Thyroid gland (tissue), 4 donors: ENCODE measurements around the gene ATE1. TPM values are rescaled to one million over a fixed set of nuclear protein-coding genes. Genes with fewer than 3 reads are reported as not detected.

ENCODE experiments used
- DNase-seq, 2 donors: peaks; one replicate each; pipeline ENCODE4 v3.0.0-alpha.2; 2019
- H3K27ac ChIP-seq, 3 donors: fragments of 200-600 bp; sonication (generic); 1 replicate in 2 of 3; 2 replicates in 1 of 3; pipeline ENCODE4 v1.5.1; 2016 to 2019; ENCODE audit warnings: mild to moderate bottlenecking in 1 of 3, moderate library complexity in 1 of 3
- H3K27me3 ChIP-seq: fragments of 200-600 bp; sonication (generic); one replicate; pipeline ENCODE4 v1.5.1; 2019
- H3K36me3 ChIP-seq, 2 donors: fragments of 200-600 bp; sonication (generic); one replicate each; pipeline ENCODE4 v1.5.1; 2016 to 2019
- H3K4me1 ChIP-seq, 2 donors: fragments of 200-600 bp; sonication (generic); one replicate each; pipeline ENCODE4 v1.5.1; 2017 to 2019
- H3K4me3 ChIP-seq, 3 donors: fragments of 200-600 bp; sonication (generic); replicated peaks in 1 of 3; 1 replicate in 2 of 3; 2 replicates in 1 of 3; pipeline ENCODE4 v1.5.1; 2016; ENCODE audit warnings: mild to moderate bottlenecking in 1 of 3
- H3K9me3 ChIP-seq: fragments of 200-600 bp; sonication (generic); one replicate; pipeline ENCODE4 v1.5.1; 2017
- POLR2A ChIP-seq, 2 donors: fragments of 450-650 bp; IDR thresholded peaks; one replicate each; pipeline ENCODE4 v1.6.1; 2017; ENCODE audit warnings: antibody characterized with exemption in 2 of 2, mild to moderate bottlenecking in 2 of 2, moderate library complexity in 1 of 2
- WGBS, 2 donors: methylation state at CpG; one replicate each; pipeline ENCODE4 v1.1.5; 2017; 5-methylcytosine and 5-hydroxymethylcytosine counted together
- intact Hi-C: fragments of 100-400 bp; cut with DNase I; formaldehyde crosslinking; loops from one replicate; pipeline ENCODE4 v1.15.1; 2023
- total RNA-seq, 4 donors: library from RNA; depleted of rRNA; stranded (reverse); fragments of >200 nt; gene quantifications; one replicate each; pipeline ENCODE4 v1.2.3, GENCODE V29; 2016
- TF ChIP-seq, protein P1 (sequence below), 6 experiments: fragments of 200-600 bp in 3 of 6; fragments of 450-650 bp in 3 of 6; sonication (generic) in 3 of 6; IDR thresholded peaks; one replicate each; pipeline ENCODE4 v1.5.1; 2016 to 2019; ENCODE audit warnings: antibody characterized with exemption in 6 of 6, mild to moderate bottlenecking in 2 of 6, inconsistent platforms in 1 of 6, moderate library complexity in 1 of 6

Gene ATE1
- total RNA-seq, 4 donors from 2014 or later: 47.3 to 66.0 (median 58.0) TPM

DNA sequence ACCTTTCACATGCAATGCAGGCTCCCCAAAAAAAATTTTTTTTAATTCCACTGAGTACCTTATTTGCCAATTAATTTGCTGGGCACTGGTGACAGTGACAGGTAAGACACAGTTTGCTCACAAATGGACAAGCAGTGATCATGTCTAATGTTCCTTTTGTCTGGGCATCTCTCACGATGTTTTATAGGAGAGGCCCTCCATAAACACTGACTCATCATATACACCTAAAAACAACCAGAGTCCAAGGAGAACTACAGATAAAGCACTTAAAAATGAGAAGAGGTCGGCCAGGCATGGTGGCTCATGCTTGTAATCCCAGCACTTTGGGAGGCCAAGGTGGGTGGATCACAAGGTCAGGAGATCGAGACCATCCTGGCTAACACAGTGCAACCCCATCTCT lies 105.1 kb downstream of the ATE1 start:
- Histone ChIP-seq H3K36me3 (no peaks in the 10 kb centered on the region), H3K9me3 (no peaks in the 10 kb centered on the region), H3K4me3 (no peak overlapping the region), H3K27ac (no peak overlapping the region), H3K4me1 (no peaks in the 10 kb centered on the region), H3K27me3 (no peaks in the 10 kb centered on the region)
- DNase-seq: no peak
- WGBS, 2 donors: 92 to 94% methylated on average over 3 of the region's 3 CpGs
- intact Hi-C loops: loop anchor here (10.0 kb wide), 1 partner anchor 62 kb away; no protein-coding TSS in a partner anchor
- no peak for TF ChIP-seq POLR2A (IDR thresholded peaks at IDR 0.05)
- TF ChIP-seq, protein P1, sequence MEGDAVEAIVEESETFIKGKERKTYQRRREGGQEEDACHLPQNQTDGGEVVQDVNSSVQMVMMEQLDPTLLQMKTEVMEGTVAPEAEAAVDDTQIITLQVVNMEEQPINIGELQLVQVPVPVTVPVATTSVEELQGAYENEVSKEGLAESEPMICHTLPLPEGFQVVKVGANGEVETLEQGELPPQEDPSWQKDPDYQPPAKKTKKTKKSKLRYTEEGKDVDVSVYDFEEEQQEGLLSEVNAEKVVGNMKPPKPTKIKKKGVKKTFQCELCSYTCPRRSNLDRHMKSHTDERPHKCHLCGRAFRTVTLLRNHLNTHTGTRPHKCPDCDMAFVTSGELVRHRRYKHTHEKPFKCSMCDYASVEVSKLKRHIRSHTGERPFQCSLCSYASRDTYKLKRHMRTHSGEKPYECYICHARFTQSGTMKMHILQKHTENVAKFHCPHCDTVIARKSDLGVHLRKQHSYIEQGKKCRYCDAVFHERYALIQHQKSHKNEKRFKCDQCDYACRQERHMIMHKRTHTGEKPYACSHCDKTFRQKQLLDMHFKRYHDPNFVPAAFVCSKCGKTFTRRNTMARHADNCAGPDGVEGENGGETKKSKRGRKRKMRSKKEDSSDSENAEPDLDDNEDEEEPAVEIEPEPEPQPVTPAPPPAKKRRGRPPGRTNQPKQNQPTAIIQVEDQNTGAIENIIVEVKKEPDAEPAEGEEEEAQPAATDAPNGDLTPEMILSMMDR (IDR thresholded peaks at IDR 0.05): no peak

DNA sequence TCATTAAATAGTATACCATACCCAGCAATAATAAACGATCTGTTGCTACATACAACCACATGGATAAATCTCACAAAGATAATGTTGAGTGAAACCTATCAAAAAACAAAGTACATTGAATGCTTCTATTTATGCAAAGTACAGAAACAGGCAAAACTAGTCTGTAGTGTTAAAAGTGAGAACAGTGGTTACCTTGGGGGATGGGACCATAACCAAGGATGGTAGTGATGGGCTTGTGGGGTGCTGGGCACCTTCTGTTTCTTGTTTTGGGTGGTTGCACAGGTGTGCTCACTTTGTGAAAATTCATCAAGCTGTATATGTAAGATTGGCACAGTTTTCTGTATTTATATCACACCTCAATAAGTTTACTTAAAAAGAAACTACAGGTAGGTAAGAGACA lies 105.7 kb downstream of the ATE1 start:
- intact Hi-C loops: loop anchor here (10.0 kb wide), 1 partner anchor 63 kb away; no protein-coding TSS in a partner anchor
- WGBS, 2 donors: 92 to 100% methylated on average over 1 of the region's 1 CpG
- no peak overlapping the region for H3K27ac ChIP-seq
- no peak for DNase-seq
- H3K4me3 ChIP-seq: no peak overlapping the region
- TF ChIP-seq, protein P1 (IDR thresholded peaks at IDR 0.05): no peak
- TF ChIP-seq POLR2A (IDR thresholded peaks at IDR 0.05): no peak
- no peaks in the 10 kb centered on the region for H3K36me3 ChIP-seq
- no peaks in the 10 kb centered on the region for H3K9me3 ChIP-seq
- no peaks in the 10 kb centered on the region for H3K27me3 ChIP-seq
- no peaks in the 10 kb centered on the region for H3K4me1 ChIP-seq

DNA sequence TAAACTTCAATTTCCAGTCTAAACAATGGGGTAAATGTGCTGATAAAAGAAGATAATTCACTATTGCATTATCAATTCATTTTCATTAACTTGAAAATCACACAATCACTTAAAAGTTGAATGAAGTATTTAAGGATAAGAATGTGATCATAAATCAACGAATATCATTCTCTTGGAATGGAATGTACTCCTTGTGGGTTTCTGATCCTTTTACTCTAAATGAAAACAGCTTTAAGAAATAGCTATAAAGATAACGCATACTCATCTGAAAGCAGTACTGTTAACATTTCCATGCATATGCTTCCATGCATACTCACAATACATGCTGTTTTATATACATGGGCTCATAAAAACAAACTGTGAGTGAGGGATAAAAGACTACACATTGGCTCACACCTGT lies 108.8 kb downstream of the ATE1 start:
- 84 to 88% methylated on average over 2 of the region's 2 CpGs for WGBS, 2 donors
- H3K4me3 ChIP-seq: no peak overlapping the region
- H3K27ac ChIP-seq: no peak overlapping the region
- intact Hi-C loops: no loop called here
- TF ChIP-seq POLR2A (IDR thresholded peaks at IDR 0.05): no peak
- TF ChIP-seq, protein P1 (IDR thresholded peaks at IDR 0.05): no peak
- no peaks in the 10 kb centered on the region for H3K9me3 ChIP-seq
- no peak for DNase-seq
- no peaks in the 10 kb centered on the region for H3K36me3 ChIP-seq
- H3K27me3 ChIP-seq: no peaks in the 10 kb centered on the region
- no peaks in the 10 kb centered on the region for H3K4me1 ChIP-seq

DNA sequence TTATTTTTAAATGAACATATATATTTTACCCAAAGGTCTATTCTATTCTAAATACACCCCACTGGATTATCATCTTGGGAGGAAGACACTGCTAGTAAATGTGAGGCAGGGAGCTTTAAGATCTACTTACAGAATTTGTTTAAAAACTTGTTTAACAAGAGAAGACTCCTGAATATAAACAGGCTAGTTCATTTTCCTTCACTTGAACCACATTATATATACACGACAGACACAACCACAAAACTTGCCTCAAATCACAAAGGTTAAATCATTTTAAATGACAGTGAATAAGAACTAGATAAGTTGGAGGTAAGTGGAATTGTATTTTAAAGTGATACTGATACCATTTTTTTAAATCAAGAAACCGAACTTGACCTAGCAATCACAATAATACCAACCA lies 109.2 kb downstream of the ATE1 start:
- H3K4me3 ChIP-seq: no peak overlapping the region
- no peak overlapping the region for H3K27ac ChIP-seq
- no peaks in the 10 kb centered on the region for H3K27me3 ChIP-seq
- H3K9me3 ChIP-seq: no peaks in the 10 kb centered on the region
- intact Hi-C loops: no loop called here
- no peaks in the 10 kb centered on the region for H3K4me1 ChIP-seq
- no peak for DNase-seq
- H3K36me3 ChIP-seq: no peaks in the 10 kb centered on the region
- TF ChIP-seq, protein P1 (IDR thresholded peaks at IDR 0.05): no peak
- TF ChIP-seq POLR2A (IDR thresholded peaks at IDR 0.05): no peak
- 42 to 67% methylated on average over 2 of the region's 2 CpGs for WGBS, 2 donors

DNA sequence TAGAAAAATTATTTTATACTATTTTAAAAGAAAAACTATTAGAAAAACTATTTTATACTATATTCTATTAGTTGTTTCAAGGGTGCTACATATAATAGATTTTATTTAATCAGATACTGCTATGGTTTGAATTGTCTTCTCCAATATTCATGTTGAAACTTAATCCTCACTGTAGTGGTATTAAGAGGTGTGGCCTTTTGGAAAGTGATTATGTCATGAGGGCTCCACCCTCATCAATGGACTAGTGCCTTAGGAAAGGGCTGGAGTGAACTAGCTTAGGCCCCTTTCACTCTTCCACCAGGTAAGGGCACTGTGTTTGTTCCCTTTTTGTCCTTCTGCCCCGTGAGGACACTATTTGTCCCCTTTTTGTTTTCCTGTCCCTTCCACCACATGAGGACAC lies 111.6 kb downstream of the ATE1 start:
- TF ChIP-seq POLR2A (IDR thresholded peaks at IDR 0.05): no peak
- TF ChIP-seq, protein P1 (IDR thresholded peaks at IDR 0.05): no peak
- intact Hi-C loops: no loop called here
- WGBS, 2 donors: 94 to 100% methylated on average over 1 of the region's 1 CpG

More for the DNA sequence above, 111.6 kb downstream of the ATE1 start:
- Histone ChIP-seq H3K27ac (no peak overlapping the region), H3K4me3 (no peak overlapping the region), H3K36me3 (no peaks in the 10 kb centered on the region), H3K4me1 (no peaks in the 10 kb centered on the region), H3K9me3 (no peaks in the 10 kb centered on the region), H3K27me3 (no peaks in the 10 kb centered on the region)
- DNase-seq: no peak
